HL-60/S4 (cell line): ENCODE measurements around the gene TAS2R1.
"Not testable (repeated sequence)": the region's sequence is repeated elsewhere in the genome, so short reads cannot be mapped to it uniquely, and the experiment has no call there.

Source experiments
- in situ Hi-C: fragments of 300-500 bp; cut with MboI; formaldehyde crosslinking; loops from 2 replicates; pipeline ENCODE4 v1.14.3; 2022; ENCODE audit warnings: low sequenced_read_pairs

TAS2R1 gene

DNA sequence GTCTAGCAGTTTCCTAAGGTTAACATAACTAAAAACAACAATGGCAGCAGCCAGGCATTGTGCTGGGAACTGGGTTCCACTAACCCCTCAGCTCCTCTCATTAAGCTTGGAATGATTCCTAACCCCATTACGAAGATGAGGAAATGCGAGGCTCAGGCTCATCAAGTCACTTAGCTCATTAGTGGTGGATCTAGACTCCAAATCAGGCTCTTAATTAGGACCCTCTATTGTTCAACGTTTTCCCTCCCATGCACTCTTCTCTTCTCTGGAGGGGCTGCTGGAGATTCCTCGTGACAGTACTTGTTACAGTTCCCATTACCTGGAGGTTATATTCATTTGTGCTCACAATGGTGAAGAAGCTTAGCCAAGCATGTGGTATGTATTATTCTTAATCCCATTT, 6.5 kb downstream of the TAS2R1 start:
- in situ Hi-C loops = no loop called here

DNA sequence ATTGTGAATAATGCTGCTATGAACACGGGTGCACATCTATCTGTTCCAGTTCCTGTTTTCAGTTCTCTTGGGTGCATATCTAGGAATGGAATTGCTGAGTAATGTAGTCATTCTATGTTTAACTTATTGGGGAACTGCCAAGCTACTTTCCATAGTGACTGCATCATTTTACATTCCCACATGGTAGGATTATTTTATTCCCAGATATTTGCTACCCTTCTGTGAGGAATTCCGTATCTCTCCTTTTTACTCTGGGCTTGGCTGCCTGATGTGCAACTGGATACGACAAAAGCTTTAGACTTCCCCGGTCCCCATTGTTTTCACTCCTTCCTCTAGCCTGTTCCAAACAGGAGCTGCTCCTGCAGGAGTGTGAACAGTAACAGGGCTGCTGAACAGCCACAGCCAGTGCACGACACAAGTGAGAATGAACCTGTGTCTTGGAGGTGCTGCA, 7.2 kb downstream of the TAS2R1 start:
- in situ Hi-C loops = no loop called here

DNA sequence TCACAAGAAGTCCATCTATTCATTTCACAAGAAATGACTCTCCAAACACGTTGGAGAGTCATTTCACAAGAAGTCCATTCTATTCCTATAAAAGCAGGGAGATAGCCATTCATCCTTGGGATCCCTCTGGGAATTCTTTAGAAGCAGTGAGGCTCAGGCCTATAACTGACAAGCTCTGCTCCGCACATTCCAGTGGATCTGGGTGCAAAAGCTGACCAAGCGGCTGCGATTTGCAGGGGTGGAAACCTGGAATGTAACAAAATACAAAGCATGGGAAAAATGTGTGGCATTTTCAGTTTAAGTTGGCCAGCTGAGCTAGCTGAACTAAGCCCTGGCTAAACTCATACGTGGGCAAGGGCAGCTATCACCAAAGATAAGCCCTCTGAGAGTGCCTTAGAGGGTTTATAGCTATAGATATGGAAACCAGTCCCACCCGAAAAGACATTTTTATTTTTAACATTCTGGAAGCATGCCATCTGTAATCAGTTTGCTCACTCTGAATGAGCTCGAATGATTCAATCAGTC, 8.7 kb downstream of the TAS2R1 start:
- in situ Hi-C loops = no loop called here

DNA sequence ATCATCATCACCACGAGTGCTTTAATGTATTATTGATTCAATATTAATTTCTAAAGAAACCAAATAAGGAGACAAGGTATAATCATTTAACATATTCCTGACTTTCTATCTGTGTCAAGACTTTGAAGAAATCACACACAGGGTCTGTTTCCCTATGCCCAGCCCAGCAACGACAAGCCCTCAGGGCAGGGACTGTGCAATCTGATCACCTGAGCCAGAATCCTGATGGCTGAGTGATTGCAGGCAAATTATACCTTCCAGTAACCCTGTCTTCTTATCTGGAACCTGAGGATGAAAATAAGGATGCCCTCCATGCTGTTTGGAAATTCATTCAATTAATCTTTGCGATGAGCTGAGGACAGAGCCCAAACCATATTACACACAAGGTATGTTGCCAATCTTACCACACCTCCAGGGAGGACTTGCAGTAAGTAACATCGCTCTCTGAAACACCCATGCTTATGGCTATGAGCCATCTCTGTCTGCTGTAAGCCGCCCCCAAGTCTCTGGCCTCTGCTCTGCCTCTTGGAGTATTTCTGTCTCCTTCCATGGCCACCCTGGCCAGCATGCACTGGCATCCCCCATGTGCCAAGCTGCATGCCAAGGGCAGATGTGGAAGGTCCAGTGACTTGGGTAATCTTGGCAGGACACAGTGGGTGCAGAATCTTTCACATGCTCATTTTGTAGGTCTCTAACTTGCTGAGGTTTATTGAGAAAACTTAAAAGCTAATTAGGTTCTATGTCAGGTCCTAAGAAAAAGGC, 10.6 kb downstream of the TAS2R1 start:
- in situ Hi-C loops = no loop called here

DNA sequence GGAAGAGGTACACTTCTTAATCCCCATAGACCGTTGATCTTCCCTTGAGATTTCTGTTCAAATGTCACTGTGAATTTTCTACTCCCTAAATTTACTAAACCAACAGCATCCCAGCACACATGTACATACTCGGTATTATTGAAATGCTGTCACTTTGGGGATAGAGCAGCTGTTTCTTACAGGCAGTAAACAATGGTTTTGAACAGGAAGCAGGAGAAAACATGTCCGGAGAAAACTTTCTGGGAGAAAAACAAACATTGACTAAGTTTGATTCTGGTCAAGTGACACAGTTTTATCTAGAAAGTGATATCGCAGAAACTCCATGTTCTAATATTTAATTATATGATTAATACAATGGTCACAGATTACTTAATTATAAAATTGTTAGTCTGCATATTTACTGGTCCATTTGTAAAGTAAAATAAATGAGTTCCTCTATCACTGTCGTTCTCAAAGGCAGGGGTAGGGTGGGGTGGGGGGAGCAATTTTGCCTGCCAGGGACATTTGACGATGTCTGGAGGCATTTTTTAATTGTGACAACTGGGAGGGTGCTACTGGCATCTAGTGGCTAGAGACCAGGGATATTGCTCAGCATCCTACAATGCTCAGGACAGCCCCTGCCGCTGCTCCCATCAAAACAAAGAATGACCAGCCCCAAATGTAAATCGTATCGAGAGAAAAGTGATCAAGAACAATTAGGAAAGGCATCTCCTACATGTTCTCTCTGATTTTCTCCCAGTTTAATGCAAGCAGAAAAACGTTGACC, 12.2 kb downstream of the TAS2R1 start:
- in situ Hi-C loops = no loop called here

DNA sequence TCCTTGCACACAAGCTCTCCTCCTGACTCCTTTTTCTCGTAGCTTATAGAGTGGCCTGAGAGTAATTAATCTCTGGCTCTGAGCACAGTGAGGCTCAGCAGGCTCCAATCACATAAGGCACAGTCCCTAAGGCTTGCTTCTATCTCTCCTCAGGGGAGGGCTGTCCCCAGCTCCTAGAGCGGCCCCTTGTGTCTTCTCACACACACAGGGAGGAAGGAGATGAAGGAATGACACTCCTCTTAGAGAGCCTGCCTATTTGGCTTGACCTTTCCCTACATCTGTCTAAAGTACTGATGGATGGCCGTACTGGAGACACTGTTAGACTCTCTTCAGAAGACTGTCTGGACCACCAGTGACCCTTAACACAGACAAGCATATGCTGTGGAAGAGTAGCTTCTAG, 12.9 kb downstream of the TAS2R1 start:
- in situ Hi-C loops = no loop called here

DNA sequence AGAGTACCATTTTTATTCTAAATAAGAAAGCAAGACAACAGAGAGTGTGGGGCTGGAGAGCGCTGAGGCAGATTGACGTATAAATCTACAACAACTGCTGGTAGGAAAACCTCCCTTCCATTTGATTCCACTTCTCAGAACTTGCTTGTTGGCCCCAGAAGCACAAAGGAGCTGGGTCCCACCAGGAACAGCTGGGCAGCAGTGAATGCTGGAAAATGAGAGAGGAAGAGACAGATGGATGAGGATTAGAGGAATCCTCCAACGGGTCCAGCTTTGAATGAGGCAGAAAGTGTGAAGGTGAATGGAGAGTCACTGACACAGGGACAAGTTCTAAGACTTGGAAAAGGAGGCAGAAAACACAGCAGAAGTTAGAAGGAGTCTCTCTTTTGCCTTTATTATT, 14.8 kb downstream of the TAS2R1 start:
- in situ Hi-C loops = no loop called here

DNA sequence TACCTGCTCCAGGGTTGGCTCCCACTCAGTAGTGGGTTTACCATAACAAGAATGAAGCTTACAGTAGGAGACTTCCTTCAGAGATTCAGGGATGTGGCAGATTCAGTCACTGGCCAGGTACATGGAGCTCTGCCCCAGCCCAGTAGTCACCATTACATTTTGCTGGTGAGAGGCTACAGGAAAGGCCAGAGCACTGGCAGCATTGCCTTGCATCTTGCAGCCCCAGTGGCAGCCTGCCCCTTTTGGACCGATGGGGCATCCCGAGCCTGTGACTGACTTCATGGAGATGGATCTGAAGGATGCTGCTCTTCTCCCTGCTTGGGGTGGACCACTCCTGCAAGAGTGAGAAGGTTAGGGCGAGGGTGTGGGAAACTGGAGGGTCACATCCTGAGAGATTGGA, 16.8 kb downstream of the TAS2R1 start:
- in situ Hi-C loops = no loop called here

DNA sequence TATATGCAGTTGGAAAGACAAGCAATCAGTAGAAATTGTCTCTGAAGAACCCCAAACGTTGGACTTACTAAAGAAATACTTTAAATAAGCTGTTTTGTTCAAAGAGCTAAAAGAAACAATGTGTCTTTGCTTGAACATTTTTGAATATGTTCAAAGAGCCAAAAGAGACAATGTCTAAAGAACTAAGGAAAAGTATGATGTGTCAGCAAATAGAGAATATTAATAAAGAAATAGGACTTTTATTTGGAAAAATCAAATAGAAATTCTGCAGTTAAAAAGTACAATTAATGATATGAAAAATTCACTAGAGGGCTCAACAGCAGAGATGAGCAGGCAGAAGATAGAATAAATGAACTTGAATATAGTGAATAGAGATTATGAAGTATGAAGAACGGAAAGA, 19.2 kb downstream of the TAS2R1 start:
- in situ Hi-C loops = no loop called here

DNA sequence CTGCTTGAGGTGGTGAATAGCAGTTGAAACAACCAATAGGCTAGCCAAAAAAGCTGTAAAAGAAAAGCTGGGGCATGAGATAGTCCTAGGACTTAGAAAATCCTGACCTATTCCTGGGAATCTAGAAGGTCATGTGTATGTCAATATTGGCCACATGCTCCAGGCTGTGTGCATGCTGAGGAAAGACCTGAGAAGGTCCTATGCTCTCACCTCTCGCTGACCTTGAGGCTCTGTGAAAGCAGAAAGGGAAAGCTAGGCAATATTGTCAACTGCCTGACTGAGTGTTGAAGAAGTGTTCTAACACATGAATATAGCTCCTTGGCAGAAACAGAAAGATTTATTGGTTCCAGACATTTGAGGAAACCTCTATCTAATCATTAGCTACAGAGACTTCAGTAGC, 19.8 kb downstream of the TAS2R1 start:
- in situ Hi-C loops = no loop called here

DNA sequence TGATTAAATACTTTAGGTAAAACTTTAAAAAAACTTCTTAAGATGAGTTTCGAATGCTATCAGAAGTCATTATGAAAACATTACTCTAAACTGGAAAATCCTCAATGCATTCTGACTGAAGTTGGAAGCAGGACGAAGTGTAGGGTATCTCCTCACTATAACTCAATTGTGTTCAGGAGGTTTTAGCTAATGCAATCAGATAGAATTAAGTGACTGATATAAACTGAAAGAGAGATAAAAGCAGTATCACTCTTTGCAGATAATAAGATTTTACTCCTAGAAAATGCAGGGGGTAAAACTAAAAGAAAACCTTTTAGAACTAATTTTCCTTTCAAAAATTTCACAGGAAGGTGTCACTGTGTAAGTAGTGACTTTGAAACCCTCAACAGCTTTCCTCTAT, 22.1 kb downstream of the TAS2R1 start:
- in situ Hi-C loops = no loop called here

DNA sequence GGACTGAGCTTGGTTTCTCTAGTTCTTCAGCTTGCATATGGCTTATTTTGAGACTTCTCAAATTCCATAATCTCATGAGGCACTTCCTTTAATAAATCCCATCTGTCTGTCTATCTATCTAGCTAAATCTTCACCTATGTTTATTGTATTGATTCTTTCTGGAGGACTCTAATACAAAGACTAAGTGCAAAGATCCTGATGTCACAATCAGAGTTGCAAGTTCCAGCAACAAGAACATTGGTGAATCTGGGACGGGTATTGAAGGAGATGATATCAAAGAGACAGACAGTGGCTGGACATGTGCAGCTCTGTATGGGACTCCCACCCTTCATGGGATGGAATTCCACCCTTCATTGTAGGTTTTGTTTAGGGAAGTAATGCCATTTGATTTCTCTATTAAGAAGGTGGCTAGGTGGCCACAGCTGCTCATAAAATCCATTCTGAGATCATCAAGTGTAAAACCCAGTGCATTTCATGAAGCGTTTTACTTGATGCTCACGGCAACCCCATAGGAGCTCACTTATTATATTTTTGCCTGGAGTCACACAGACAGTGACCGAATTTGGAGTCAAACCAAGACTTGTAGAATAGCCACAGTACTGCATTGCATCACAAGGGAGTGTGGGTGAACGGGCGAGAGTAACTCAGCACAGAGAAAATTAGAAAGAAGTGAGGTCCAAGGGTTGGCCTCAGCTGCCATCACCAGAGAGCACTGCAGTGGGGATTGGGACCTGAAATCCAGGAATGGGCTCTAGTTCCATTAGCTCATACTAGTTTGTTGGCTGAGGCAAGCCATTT, 24.9 kb downstream of the TAS2R1 start:
- in situ Hi-C loops = no loop called here

DNA sequence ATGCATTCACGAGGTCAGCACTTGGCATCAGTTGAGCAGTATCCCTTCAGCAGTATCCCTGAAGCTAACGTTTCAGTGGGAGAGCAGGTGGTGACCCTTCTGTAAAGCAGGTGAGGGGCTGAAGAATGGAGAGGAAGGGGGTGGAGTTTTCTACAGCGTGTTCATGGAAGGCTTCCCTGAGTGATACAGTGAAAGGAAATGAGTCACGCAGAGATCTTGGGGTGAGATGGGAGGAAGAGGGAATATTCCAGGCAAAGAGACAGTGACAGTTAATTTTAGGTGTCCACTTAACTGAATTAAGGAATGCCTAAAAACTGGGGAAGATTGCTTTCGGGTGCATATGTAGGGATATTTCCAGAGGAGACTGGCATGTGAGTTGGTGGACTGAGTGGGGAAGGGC, 25.7 kb downstream of the TAS2R1 start:
- in situ Hi-C loops = no loop called here

DNA sequence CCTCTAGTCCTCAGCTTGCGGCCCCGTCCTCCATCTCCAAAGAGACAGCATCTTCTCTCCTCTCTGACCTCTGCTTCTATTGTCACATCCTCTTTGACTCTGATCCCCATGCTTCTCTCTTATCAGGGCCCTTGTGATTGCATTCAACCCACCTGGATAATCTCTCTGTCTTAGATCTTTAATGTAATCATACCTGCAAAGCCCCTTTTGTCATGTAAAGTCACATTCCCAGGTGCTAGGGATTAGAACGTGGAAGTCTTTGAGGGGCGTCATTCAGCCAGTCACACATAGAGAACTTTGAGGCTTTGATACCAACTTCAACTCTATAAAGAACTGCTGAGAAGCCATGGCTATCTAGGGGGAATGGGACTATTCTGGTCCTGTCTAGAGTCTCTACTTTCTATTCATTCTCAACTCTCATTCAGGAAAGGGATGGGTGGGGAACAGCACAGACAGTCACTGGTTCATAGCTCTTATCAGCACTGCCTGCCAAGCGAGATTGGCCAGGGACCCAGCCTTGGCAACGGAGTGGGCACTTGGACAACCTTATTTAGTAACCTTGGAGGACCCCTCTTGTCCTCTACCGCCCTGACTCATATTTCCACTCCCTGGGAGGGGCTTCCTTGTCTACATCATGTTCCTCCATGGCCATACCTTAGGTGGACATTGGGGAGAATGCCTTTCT, 29.0 kb downstream of the TAS2R1 start:
- in situ Hi-C loops = no loop called here

DNA sequence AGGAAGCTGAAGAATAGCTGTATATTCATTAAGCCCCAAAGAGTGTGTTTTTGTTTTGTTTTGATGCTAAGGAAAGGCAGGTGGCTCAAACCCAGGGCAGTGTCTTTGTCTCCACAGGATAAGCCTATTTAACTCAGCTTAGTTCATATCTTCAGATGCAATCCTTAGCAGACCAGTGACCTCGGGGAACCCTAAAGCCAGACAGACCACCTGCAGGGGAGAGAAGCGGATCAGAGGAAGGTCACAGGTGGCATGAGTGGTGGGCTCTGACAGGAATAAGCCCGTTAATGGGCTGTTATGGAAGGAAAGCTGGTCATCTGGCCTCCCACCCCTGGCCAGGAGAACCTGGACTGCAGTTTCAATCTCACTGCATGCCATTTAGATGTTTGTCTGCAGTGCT, 30.8 kb downstream of the TAS2R1 start:
- in situ Hi-C loops = no loop called here

DNA sequence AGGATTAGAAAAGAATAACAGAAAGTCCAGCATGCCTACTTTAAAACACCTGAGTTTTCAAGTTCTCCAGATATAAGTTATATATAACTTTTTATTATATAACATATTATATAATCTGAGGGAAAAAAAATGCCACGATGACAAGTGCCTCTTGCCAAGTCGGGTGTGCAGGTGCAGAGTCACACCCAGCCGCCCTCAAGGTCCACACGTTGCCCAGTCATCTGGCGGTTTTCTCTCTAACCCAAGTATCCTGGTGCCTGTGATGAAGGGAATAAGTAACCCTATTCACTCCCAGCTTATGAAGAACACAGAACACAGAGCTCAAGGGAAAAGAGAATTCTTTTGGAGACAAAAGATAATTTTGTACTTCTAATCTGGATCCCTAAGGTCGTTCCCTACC, 31.8 kb downstream of the TAS2R1 start:
- in situ Hi-C loops = not testable (repeated sequence)

DNA sequence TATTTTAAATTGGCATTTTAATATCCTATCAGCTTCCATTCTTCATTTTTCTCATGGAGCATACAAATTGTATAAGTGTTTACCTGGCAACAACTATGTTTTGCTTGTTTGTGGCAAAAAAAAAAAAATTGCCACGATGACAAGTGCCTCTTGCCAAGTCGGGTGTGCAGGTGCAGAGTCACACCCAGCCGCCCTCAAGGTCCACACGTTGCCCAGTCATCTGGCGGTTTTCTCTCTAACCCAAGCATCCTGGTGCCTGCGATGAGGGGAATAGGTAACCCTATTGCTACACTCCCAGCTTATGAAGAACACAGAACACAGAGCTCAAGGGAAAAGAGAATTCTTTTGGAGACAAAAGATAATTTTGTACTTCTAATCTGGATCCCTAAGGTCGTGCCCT, 32.8 kb downstream of the TAS2R1 start:
- in situ Hi-C loops = not testable (repeated sequence)

DNA sequence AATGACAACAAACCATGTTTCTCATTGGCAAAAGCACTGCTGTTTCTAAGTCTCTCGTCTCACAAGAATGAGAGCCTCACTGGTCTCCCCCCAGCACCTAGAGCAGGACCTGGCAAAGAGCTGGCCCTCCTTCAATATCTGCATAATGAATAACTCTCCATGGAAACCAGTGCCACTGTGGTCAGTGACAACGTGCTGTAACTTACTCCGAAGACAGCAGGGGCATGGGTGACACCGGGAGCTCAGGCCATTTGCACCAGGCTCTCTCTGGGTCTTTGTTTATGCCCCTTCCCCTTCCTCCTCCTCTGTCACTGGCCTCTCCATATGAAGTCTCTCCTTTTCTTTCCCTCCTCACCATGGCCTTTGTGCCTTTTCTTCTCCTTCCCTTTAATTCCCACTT, 33.3 kb downstream of the TAS2R1 start:
- in situ Hi-C loops = no loop called here

DNA sequence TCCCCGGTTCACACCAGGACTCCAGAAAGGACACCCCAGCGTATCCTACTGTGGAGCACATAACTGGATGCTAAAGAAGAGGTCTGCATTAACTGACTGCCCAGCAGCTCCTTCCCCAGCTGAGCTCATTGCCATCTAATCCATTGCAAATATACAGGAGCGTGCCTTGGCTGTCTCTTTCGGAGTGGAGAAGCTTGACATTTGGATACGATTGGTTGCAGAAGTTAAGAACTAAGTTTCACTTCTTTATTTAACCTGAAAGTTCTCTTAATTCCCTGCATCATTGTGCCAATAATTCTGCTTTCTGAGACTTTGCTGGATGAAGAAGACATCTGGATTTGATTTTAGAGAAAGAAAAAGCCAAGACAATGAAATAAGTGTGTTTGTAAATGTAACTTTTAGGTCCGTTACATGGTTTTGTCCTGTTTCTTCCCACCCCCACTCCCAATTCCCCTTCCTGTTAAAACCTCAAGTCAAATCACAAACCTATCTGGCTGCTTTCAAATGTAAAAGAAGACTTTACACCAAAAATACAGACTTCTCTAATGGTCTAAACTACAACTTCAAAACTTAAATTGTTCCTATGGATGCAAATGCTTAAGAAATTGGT, 33.9 kb downstream of the TAS2R1 start:
- in situ Hi-C loops = no loop called here

DNA sequence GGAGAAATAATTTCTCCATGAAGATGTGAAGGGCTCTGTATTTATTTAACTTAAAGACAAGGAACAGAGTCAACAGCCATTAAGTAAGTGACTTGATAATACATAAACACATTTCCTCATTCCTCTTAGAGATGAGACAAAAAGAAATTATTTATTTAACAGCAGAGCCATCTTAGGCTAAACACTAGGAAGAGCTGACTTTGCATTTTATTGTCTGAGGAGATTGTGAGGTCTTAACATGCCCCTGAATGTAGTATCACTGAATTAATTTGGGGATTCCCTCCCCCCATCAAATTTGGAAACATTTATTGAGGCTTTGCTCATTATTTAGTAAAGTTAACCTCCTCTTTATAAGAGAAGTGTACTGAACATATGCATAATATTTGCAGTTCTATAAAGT, 35.2 kb downstream of the TAS2R1 start:
- in situ Hi-C loops = no loop called here
